Liver (tissue), 3 donors: ENCODE results near the gene CCDC68.

Experiments used
- ATF3 ChIP-seq: IDR thresholded peaks from 2 replicates; pipeline ENCODE4 v1.6.1; 2016; ENCODE audit warnings: antibody characterized with exemption
- CTCF ChIP-seq: fragments of 150-350 bp; IDR thresholded peaks from 2 replicates; pipeline ENCODE4 v1.5.1; 2017; ENCODE audit warnings: improper control_type of control experiment, low read depth, low read length; ENCODE audit not compliant: missing input control
- EGR1 ChIP-seq, 2 donors: IDR thresholded peaks; 2 replicates each; pipeline ENCODE4 v1.6.1; 2016 to 2018; ENCODE audit warnings: antibody characterized with exemption in 2 of 2, low read depth in 2 of 2
- GABPA ChIP-seq, 2 donors: IDR thresholded peaks in 1 of 2; conservative IDR thresholded peaks in 1 of 2; 2 replicates each; pipeline ENCODE4 v1.6.1; 2016; ENCODE audit warnings: antibody characterized with exemption in 2 of 2, mild to moderate bottlenecking in 1 of 2, moderate library complexity in 1 of 2
- HNF4A ChIP-seq, 2 donors: conservative IDR thresholded peaks; 2 replicates each; pipeline ENCODE4 v1.6.1; 2016; ENCODE audit warnings: antibody characterized with exemption in 2 of 2, mild to moderate bottlenecking in 2 of 2
- MAX ChIP-seq: IDR thresholded peaks from 2 replicates; pipeline ENCODE4 v1.6.1; 2016; ENCODE audit warnings: antibody characterized with exemption
- RAD21 ChIP-seq, 2 donors: IDR thresholded peaks; 2 replicates each; pipeline ENCODE4 v1.6.1; 2016; ENCODE audit warnings: antibody characterized with exemption in 2 of 2, mild to moderate bottlenecking in 2 of 2
- REST ChIP-seq: IDR thresholded peaks from 2 replicates; pipeline ENCODE4 v1.6.1; 2016; ENCODE audit warnings: antibody characterized with exemption, mild to moderate bottlenecking
- RXRA ChIP-seq, 2 donors: IDR thresholded peaks; 2 replicates each; pipeline ENCODE4 v1.6.1; 2017 to 2018; ENCODE audit warnings: antibody characterized with exemption in 2 of 2, mild to moderate bottlenecking in 1 of 2
- SP1 ChIP-seq: IDR thresholded peaks from 2 replicates; pipeline ENCODE4 v1.6.1; 2018; ENCODE audit warnings: antibody characterized with exemption, mild to moderate bottlenecking
- TAF1 ChIP-seq: conservative IDR thresholded peaks from 2 replicates; pipeline ENCODE4 v1.6.1; 2016; ENCODE audit warnings: antibody characterized with exemption, mild to moderate bottlenecking
- YY1 ChIP-seq: IDR thresholded peaks from 2 replicates; pipeline ENCODE4 v1.6.1; 2016; ENCODE audit warnings: antibody characterized with exemption, mild to moderate bottlenecking
- ZBTB33 ChIP-seq: IDR thresholded peaks from 2 replicates; pipeline ENCODE4 v1.6.1; 2016; ENCODE audit warnings: antibody characterized with exemption
- donor health status: healthy.
- donor health status: healthy.

GRCh38 chr18:54899500-54899899 is 59.8 kb downstream of the CCDC68 start:
- TF ChIP-seq CTCF (no peak), SP1 (no peak), RXRA (IDR thresholded peaks at IDR 0.05) (no peak), RAD21 (IDR thresholded peaks at IDR 0.05) (no peak), ATF3 (no peak), GABPA (IDR thresholded peaks at IDR 0.05 in 1 of 2, conservative IDR thresholded peaks at IDR 0.05 in 1 of 2) (no peak), MAX (no peak), YY1 (no peak), REST (no peak), EGR1 (IDR thresholded peaks at IDR 0.05; ENCODE audit: low read depth in 2 of 2) (no peak), HNF4A (conservative IDR thresholded peaks at IDR 0.05) (no peak), TAF1 (no peak), ZBTB33 (no peak)
